ENCODE data around the gene KRT82.

DNA sequence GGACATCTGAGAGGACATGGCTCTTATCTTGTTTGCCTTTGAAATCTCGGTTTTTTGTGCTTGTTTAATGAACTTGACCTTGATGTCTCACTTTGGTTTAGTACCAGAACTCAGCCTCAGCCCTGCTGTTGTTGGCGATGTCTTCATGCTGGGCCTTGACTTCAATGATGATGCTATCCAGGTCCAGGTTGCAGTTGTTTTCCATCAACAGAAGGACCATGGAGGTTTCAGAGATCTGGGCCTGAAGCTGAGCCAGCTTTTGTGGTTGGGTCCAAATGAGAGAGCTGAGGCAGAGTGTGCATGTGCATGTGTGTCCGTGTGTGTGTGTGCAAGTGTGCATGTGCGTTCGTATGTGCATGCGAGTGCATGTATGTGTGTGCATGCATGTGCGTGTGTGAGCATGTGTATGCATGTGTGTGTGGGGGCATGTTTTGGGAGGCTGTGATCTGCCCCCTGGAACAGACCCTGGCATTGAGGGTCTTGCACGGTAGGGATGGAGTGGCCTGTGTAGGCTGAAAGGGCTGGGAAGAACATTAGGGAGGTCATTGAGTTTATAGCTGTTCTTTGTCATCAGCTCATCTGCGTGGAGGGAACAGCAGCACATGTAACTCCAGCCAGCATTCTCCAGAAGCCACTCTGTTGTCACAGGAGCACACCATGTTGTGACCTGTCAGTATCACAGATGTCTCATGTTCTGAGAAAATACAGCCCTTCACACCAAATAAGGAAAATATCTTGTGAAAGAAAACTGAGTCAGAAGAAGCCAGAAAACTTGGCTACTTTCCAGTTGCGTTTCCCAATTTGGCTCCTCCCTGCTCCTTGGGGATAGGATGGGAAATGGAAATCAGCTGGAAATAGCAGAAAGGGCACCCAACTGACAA lies 10.0 kb upstream of the KRT82 start:
- TF ChIP-seq TAF1 (IDR thresholded peaks at IDR 0.05; ENCODE audit: borderline replicate concordance, insufficient read depth, low read length) = no peak
- TF ChIP-seq POLR2AphosphoS5 (IDR thresholded peaks at IDR 0.05; ENCODE audit: low read depth, low read length) = no peak
- TF ChIP-seq, protein P1, sequence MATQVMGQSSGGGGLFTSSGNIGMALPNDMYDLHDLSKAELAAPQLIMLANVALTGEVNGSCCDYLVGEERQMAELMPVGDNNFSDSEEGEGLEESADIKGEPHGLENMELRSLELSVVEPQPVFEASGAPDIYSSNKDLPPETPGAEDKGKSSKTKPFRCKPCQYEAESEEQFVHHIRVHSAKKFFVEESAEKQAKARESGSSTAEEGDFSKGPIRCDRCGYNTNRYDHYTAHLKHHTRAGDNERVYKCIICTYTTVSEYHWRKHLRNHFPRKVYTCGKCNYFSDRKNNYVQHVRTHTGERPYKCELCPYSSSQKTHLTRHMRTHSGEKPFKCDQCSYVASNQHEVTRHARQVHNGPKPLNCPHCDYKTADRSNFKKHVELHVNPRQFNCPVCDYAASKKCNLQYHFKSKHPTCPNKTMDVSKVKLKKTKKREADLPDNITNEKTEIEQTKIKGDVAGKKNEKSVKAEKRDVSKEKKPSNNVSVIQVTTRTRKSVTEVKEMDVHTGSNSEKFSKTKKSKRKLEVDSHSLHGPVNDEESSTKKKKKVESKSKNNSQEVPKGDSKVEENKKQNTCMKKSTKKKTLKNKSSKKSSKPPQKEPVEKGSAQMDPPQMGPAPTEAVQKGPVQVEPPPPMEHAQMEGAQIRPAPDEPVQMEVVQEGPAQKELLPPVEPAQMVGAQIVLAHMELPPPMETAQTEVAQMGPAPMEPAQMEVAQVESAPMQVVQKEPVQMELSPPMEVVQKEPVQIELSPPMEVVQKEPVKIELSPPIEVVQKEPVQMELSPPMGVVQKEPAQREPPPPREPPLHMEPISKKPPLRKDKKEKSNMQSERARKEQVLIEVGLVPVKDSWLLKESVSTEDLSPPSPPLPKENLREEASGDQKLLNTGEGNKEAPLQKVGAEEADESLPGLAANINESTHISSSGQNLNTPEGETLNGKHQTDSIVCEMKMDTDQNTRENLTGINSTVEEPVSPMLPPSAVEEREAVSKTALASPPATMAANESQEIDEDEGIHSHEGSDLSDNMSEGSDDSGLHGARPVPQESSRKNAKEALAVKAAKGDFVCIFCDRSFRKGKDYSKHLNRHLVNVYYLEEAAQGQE (IDR thresholded peaks at IDR 0.05; ENCODE audit: insufficient read depth in 1 of 2, low read depth in 2 of 2, low read length in 2 of 2) = no peak
